NCI-H2171 treated with DMSO at 0.1 percent for 48 hours (cell line): ENCODE data around the gene LZTS2.
"Not testable (repeated sequence)": the region's sequence is repeated elsewhere in the genome, so short reads cannot be mapped to it uniquely, and the experiment has no call there.

Experiments used
- DNase-seq: peaks from one replicate; lab custom pipeline; 2025; lab: John Stamatoyannopoulos, UW

The LZTS2 gene

GRCh38 chr10:101032637-101033224 lies 33.1 kb downstream of the LZTS2 start:
- peak; percentile 48 for DNase-seq

DNA sequence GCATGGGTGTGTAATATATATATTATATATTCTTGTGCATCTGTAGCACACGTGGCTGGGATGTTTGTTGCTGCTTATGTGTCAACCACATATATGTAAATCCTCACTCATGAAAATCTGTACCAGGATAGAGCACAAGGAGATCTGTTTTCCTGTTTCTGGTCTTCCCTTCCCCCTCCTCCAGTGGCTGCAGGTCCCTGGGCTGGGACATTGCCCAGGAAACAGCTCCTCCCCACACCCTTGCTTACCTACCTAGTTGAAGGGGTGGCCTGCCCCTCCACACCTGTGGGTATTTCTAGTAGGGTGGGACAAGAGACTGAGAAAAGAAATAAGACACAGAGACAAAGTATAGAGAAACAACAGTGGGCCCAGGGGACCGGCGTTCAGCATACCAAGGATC lies 33.7 kb downstream of the LZTS2 start:
- DNase-seq, result no peak

DNA sequence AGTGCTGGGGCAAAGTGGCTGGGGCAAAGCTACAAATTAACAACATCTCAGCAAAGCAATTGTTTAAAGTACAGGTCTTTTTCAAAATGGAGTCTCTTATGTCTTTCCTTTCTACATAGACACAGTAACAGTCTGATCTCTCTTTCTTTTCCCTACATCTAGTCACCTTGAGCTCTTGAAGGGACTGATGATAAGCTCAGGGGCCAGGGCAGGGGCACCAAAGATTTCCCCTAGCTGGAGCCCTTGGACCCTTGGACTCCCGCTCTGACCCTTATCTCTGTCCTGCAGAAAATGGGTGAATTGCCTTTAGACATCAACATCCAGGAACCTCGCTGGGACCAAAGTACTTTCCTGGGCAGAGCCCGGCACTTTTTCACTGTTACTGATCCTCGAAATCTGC lies 34.8 kb downstream of the LZTS2 start:
- DNase-seq, result not testable (repeated sequence)

DNA sequence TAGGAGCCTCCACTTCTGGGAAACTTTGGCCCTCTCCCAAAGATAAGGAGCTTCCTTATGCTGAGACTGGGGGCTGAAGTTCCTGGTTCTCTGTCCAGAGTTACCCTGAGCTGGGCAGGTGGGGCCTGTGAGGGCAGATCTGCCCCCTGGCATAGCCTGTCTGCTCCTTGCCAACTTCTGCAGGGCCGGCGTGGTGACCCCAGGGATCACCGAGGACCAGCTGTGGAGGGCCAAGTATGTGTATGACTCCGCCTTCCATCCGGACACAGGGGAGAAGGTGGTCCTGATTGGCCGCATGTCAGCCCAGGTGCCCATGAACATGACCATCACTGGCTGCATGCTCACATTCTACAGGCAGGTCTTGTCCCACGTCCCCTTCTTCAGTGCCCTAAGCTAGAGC lies 35.7 kb downstream of the LZTS2 start:
- DNase-seq, result no peak

DNA sequence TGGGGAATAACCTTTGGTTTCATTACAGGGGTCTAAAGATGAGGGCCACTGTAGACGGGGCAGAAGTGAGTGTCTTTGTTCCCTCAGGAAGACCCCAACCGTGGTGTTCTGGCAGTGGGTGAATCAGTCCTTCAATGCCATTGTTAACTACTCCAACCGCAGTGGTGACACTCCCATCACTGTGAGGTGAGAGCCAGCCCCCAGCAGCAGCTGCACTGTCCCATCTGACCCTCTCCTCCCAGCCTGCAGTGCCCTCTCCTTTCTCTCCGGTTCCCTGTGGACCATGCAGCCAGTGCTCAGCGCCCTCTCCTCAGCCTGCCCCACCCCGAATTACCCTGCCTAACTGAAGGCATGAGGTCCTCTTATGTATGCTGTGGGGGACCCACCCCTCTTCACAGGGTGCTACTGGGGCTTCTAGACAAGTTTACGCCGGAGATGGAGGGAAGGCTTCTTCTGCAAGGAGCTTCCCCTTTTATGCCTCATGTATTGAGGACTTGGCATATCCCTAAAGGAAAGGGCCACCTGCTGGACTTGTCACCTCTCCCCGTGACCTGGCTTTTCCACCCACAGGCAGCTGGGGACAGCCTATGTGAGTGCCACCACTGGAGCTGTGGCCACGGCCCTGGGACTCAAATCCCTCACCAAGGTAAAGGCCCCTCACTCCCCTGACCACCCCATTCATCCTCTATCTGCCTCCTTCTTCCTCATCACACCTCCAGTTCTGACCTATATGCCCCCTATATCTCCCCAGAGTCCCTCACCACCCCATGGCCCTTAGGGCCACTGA lies 36.5 kb downstream of the LZTS2 start:
- no peak for DNase-seq

DNA sequence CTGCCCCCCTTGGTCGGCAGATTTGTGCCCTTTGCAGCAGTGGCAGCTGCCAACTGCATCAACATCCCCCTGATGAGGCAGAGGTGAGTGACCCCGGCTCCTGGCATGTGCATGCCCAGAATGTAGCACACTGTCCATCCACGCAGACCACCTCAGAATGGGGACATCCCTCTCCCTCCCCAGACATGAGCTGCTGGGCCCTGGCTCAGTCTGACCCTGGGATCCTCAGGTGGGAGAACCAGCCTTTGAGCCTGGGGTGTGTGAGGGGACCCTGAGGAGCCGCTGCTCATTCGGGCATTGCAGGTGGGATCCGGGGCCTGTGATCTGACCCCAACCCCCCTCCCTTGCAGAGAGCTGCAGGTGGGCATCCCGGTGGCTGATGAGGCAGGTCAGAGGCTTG lies 37.1 kb downstream of the LZTS2 start:
- DNase-seq, result no peak

DNA sequence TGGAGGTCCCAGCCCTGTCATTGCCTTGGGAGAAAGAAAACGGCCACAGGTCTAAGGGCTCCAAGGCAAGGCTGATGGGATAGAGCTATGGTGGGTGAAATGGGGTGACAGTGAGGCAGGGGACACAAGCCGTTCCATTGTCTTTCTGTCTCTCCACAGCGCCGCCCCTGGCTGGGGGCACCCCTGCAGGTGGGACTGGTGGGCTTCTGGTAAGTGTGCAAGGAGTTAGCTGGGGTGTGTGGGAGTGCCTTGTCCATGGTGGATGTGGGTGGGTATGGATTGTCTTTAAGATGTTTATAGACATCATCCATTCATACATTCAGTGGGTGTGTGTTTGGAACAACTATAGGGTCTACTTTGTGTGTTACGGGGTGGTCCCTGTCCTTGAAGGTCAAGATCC lies 38.9 kb downstream of the LZTS2 start:
- DNase-seq, result no peak

- DNase-seq, result no peak
These were observed 40.5 kb downstream of the LZTS2 start for GRCh38 chr10:101040061-101040460.

DNA sequence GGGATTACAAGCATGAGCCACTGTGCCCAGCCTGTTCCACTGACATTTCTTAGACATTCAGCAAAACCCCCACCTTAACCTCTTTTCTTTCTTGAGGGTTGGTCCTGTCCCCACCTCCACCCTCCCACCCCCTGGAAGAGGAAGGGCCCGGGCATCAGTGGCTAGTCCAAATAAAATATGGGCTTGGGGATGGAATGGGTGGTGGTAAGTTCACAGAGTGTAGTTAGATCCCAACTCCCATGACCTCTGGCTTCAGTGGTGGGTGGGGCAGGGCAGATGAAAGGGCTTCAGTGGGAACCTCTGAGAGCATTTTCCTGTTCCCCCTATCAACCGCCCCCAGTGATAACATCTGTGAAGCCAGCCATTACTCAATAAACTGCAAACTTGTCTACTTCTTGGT lies 41.2 kb downstream of the LZTS2 start:
- DNase-seq, result no peak

DNA sequence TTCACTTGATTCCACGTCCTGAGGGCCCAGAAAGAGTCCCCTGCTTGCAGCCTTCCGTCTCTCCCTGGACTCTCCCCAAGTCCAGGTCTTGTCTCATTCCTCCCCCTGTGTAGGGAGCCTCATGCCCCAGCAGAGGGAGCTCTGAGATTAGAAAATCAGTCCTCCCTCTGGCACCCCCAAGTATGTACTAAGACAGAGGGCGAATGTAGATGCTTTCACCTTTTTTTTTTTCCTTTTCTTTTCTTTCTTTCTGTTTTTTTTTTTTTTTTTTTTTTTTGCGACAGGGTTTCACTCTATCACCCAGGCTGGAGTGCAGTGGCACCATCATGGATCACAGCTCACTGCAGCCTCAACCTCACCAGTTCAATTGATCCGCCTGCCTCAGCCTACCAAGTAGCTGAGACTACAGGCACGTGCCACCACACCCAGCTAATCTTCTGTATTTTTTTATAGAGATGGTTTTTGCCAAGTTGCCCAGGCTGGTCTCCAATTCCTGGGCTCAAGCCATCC lies 41.7 kb downstream of the LZTS2 start:
- peak; percentile 76 for DNase-seq

GRCh38 chr10:101042118-101042517 lies 42.5 kb downstream of the LZTS2 start:
- DNase-seq, result no peak

- peak; percentile 88 for DNase-seq
These were observed 43.2 kb downstream of the LZTS2 start for GRCh38 chr10:101042667-101043362.

- no peak for DNase-seq
These were observed 43.7 kb downstream of the LZTS2 start for GRCh38 chr10:101043363-101043707.

GRCh38 chr10:101044117-101044516 lies 44.5 kb downstream of the LZTS2 start:
- DNase-seq, result no peak

GRCh38 chr10:101046332-101047238 lies 47.0 kb downstream of the LZTS2 start:
- DNase-seq, result peak; percentile 52

DNA sequence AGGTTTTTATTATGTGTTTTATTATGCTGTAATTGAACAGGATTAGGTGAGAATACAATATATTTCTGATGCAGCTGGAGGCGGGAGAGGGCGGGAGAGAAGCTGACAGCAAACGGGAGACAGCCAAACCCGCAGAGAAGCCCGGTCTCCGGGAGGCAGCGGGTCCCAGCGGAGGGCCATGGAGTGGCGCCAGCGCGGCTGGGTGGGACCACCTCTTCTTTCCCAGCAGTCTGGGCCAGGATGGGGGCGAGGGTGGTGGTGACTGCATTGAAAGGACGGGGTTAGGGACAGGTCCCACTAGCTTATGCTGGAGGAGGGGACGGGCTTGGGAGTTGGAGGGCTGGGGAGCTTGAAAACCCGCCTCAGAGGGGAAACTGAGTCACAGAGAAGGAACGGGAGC lies 47.7 kb downstream of the LZTS2 start:
- DNase-seq, result no peak

DNA sequence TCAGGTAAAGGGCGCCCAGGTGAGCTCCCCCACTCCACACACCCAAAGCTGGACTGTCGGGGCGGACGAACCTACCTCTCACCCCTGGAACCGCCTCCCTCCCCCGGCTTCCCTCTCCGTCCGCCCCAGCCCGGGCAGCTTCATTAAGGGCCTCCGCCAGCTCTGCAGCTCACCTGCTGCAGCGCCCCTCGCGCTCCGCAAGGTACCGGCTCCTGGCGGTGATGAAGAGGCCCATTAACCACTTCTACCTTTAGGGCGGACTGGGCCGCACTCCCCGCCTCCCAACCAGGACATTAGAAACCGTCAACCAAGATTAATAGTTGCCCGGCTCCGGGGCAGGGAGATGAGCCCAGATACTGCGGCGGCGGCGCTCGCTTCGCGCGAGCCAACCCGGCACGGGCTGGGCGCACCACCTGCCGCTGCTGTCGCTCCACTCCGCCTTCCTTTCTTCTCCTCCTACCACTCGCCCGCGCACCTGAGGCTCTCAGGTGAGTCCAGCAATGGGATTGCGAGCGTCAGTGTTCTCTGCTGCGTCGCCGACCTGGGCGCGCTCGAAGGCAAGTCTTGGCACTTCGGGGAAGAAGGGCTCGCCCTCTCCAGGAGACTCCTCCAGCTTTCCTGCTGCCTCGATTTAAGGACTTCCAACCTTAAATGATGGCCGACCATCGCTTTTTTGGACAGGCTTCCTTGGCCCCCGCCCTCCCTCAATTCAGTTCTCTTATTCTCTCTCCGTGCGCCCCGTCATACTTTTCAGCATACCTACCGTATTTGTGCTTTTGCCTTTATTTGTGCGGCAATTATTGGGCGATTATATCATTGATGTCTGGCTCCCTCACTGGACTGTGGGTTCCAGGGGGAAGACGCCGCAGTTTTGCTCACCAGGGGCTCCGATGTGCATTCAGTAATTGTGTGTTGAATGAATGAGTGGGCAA lies 48.6 kb downstream of the LZTS2 start:
- DNase-seq, result no peak

DNA sequence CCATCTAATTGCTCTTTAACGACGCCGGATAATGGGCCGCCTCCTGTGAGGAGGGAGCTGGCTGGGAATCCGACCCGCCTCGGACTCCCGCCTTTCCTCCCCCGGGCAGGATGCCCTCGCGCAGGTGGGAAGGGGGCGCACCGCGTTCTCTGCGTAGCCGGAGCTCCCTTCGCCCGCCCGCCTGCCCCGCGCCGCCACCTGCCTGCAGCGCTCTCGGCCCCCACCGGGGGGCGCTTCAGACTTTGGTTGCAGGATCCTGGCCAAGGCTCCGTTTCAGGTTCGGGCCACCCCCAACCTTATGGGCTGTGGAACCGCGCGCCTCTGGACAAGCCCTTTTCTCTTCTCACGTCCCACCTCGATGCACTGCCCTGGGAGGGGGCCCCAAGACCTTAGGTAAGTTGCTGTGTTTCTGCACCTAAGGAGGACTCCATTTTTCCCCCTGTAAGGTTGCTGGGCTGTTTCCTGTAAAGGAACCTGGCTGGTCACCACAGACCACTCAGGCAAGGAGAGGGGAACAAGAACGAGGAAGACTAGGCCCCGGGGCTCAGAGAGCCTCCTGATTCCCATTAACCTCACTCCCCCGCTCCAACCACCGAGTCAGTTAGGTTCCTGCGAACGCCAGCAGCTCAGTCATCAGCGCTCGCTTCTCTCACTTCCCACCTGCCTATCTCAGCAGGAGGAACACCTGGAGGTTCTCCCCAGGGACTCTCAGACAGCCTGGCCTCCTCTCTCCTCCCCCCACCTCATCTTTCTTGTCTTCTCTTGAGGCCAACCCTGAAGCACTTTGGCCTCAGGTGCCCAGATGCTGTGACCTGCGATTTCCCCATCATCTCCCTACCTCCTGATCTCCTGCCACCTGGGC lies 50.8 kb downstream of the LZTS2 start:
- peak; percentile 77 for DNase-seq

DNA sequence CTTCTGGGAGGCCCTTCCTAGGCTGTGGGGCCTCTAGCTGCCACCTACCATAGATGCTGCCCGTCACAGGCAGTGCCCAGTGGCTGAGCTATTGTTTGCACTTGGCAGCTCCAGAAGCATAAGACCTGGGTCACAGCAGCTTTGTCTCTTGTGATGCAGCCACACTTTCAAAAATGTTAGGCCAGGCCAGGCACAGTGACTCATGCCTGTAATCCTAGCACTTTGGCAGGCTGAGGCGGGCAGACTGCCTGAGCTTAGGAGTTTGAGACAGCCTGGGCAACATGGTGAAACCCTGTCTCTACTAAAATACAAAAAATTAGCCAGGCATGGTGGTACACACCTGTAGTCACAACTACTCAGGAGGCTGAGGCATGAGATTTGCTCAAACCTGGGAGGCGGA lies 52.7 kb downstream of the LZTS2 start:
- no peak for DNase-seq

- no peak for DNase-seq
These were observed 53.9 kb downstream of the LZTS2 start for GRCh38 chr10:101053516-101053915.
